DOHH2 (cell line): ENCODE measurements around the gene PPARA.
A peak's percentile ranks its signal among the peaks of the same experiment; 100 is the strongest.

Experiments
- H3F3A ChIP-seq: fragments of 200-600 bp; sonication (generic), shearing (Covaris generic); 2 replicates; pipeline ENCODE4 v1.6.0; 2016; ENCODE audit warnings: antibody characterized with exemption, mild to moderate bottlenecking; ENCODE audit not compliant: control insufficient read depth, insufficient read depth
- H3K27ac ChIP-seq: fragments of 200-600 bp; sonication (generic); 2 replicates; pipeline ENCODE4 v1.5.1; 2014; ENCODE audit warnings: low read depth, mild to moderate bottlenecking, low read length, moderate library complexity
- H3K27me3 ChIP-seq: fragments of 200-600 bp; sonication (generic); 2 replicates; pipeline ENCODE4 v1.6.1; 2014; ENCODE audit warnings: mild to moderate bottlenecking, low read length, mixed read lengths; ENCODE audit not compliant: control insufficient read depth
- H3K36me3 ChIP-seq: fragments of 200-600 bp; sonication (generic); 2 replicates; pipeline ENCODE4 v1.6.1; 2014; ENCODE audit warnings: mild to moderate bottlenecking, low read length, moderate library complexity, mixed read lengths; ENCODE audit not compliant: control insufficient read depth
- H3K4me1 ChIP-seq: fragments of 200-600 bp; sonication (generic); 2 replicates; pipeline ENCODE4 v1.6.1; 2014; ENCODE audit warnings: mild to moderate bottlenecking, low read length, mixed read lengths; ENCODE audit not compliant: control insufficient read depth
- H3K4me2 ChIP-seq: fragments of 200-600 bp; sonication (generic); 2 replicates; pipeline ENCODE4 v1.6.0; 2014; ENCODE audit warnings: mild to moderate bottlenecking, low read length, moderate library complexity
- H3K4me3 ChIP-seq: fragments of 200-600 bp; sonication (generic); 2 replicates; pipeline ENCODE4 v1.5.1; 2014; ENCODE audit warnings: mild to moderate bottlenecking, low read length, mixed read lengths
- H3K79me2 ChIP-seq: fragments of 200-600 bp; sonication (generic); 2 replicates; pipeline ENCODE4 v1.6.1; 2014; ENCODE audit warnings: mild to moderate bottlenecking, low read length, mixed read lengths; ENCODE audit not compliant: control insufficient read depth
- H3K9me2 ChIP-seq: fragments of 200-600 bp; sonication (generic); replicated peaks from 2 replicates; pipeline ENCODE4 v1.6.1; 2014; ENCODE audit warnings: mild to moderate bottlenecking, low read length, mixed read lengths; ENCODE audit not compliant: control insufficient read depth
- H3K9me3 ChIP-seq: fragments of 200-600 bp; sonication (generic); 2 replicates; pipeline ENCODE4 v1.6.1; 2014; ENCODE audit warnings: antibody characterized with exemption, low read length, mixed read lengths; ENCODE audit not compliant: control insufficient read depth, insufficient read depth
- H4K20me1 ChIP-seq: fragments of 200-600 bp; sonication (generic); 2 replicates; pipeline ENCODE4 v1.6.0; 2014; ENCODE audit warnings: low read depth, mild to moderate bottlenecking, antibody characterized with exemption, low read length, moderate library complexity; ENCODE audit not compliant: control insufficient read depth, insufficient read depth
- EZH2phosphoT487 ChIP-seq: fragments of 200-600 bp; sonication (generic); IDR thresholded peaks from 2 replicates; pipeline ENCODE4 v1.6.1; 2017; ENCODE audit warnings: borderline replicate concordance, mild to moderate bottlenecking, antibody characterized with exemption, low read length, moderate library complexity, mixed read lengths
- TF ChIP-seq, protein P1 (sequence below): fragments of 200-600 bp; sonication (generic); IDR thresholded peaks from one replicate; pipeline ENCODE4 v1.5.1; 2014; ENCODE audit warnings: antibody characterized with exemption, mild to moderate bottlenecking, low read depth, low read length; ENCODE audit not compliant: poor library complexity, severe bottlenecking

The PPARA gene

DNA sequence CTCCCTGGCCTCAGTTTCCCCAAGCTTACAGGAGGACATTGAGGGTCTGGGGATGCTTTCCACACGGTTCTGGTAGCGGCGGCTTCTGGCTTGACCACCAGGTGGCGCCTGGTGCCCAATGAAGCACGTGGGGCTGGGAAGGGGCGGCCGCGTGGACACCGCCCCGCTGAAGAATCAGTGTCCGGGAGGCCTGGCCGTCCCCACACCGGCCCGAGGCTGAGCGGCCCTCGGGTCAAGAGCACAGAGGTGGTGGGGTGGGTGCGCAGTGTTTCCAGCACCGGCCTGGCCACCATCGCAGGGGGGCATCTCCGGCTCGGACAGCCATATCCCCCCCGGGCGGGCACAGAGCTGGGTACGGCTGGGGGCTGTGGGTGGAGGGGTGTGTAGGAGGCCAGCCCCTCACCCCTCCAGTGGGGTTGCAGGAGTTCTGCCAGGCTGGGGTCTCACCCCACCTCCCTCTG is 27.8 kb upstream of the PPARA start:
- TF ChIP-seq EZH2phosphoT487 = no peak
- TF ChIP-seq, protein P1, sequence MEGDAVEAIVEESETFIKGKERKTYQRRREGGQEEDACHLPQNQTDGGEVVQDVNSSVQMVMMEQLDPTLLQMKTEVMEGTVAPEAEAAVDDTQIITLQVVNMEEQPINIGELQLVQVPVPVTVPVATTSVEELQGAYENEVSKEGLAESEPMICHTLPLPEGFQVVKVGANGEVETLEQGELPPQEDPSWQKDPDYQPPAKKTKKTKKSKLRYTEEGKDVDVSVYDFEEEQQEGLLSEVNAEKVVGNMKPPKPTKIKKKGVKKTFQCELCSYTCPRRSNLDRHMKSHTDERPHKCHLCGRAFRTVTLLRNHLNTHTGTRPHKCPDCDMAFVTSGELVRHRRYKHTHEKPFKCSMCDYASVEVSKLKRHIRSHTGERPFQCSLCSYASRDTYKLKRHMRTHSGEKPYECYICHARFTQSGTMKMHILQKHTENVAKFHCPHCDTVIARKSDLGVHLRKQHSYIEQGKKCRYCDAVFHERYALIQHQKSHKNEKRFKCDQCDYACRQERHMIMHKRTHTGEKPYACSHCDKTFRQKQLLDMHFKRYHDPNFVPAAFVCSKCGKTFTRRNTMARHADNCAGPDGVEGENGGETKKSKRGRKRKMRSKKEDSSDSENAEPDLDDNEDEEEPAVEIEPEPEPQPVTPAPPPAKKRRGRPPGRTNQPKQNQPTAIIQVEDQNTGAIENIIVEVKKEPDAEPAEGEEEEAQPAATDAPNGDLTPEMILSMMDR = peak; percentile 94
- Histone ChIP-seq H3K79me2 (no peaks in the 10 kb centered on the region), H3K9me2 (no peaks in the 10 kb centered on the region), H3F3A (no peaks in the 10 kb centered on the region), H3K9me3 (no peaks in the 10 kb centered on the region), H3K27me3 (no peaks in the 10 kb centered on the region), H3K4me1 (peaks cover 4% of the 10 kb centered on the region; the same call in 1 of the 2 replicates), H3K36me3 (no peaks in the 10 kb centered on the region), H3K27ac (no peak overlapping the region), H4K20me1 (no peaks in the 10 kb centered on the region), H3K4me3 (no peak overlapping the region), H3K4me2 (peak overlapping the region; percentile 45)

GRCh38 chr22:46122980-46123693 is 27.2 kb upstream of the PPARA start:
- peak overlapping the region; percentile 45; the same call in 1 of the 2 replicates for H3K4me2 ChIP-seq
- no peak overlapping the region for H3K27ac ChIP-seq
- no peaks in the 10 kb centered on the region for H3F3A ChIP-seq
- H3K9me3 ChIP-seq = no peaks in the 10 kb centered on the region
- no peaks in the 10 kb centered on the region for H3K36me3 ChIP-seq
- peaks cover 4% of the 10 kb centered on the region; the same call in 1 of the 2 replicates for H3K4me1 ChIP-seq
- H3K9me2 ChIP-seq = no peaks in the 10 kb centered on the region
- no peaks in the 10 kb centered on the region for H3K79me2 ChIP-seq
- H3K27me3 ChIP-seq = no peaks in the 10 kb centered on the region
- no peak overlapping the region for H3K4me3 ChIP-seq
- no peaks in the 10 kb centered on the region for H4K20me1 ChIP-seq
- TF ChIP-seq, protein P1 = no peak
- TF ChIP-seq EZH2phosphoT487 = no peak

DNA sequence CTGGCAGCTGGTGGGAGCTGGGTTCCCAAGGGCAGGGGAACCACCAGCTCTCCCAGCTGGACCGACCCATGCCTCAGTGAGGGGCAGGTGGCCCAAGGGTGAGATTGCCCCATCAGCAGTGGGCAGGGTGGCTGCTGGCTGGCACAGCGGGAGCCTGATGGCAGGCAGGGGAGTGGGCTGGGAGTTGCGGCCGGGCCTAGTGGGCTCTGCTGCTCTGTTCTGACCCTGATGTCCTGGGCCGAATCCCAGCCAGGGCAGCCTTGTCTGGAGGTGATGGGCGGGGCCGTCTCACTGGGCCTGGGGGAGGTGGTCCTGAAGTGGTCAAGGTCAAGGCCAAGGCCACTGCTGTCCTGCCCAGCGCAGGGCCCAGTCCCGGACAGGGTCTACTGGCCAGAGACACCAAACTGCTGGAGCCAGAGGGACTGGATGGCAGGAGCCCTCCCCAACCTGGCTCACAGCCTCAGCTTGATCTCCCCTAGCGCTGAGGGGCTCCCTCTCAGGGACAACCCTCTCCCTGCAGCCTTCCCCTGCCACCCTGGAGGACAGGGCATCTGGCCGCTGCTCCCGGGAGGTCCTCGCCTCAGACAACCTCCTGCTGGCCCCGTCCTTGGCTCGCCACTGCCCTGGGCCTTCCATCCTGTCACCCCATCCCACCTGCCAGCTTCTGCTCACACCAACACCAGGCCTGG is 26.5 kb upstream of the PPARA start:
- H3K79me2 ChIP-seq = no peaks in the 10 kb centered on the region
- TF ChIP-seq, protein P1 = no peak
- TF ChIP-seq EZH2phosphoT487 = no peak
- H3F3A ChIP-seq = no peaks in the 10 kb centered on the region
- no peak overlapping the region for H3K4me2 ChIP-seq
- H3K4me3 ChIP-seq = no peak overlapping the region
- H3K9me2 ChIP-seq = no peaks in the 10 kb centered on the region
- no peaks in the 10 kb centered on the region for H4K20me1 ChIP-seq
- H3K36me3 ChIP-seq = no peaks in the 10 kb centered on the region
- no peaks in the 10 kb centered on the region for H3K27me3 ChIP-seq
- H3K4me1 ChIP-seq = peaks cover 8% of the 10 kb centered on the region
- H3K9me3 ChIP-seq = no peaks in the 10 kb centered on the region
- no peak overlapping the region for H3K27ac ChIP-seq
